IPS-NIHi11 (cell line): ENCODE measurements around the gene SDCCAG8.

ENCODE experiments used
- DNase-seq: peaks from one replicate; pipeline ENCODE4 v3.0.0; 2012; ENCODE audit warnings: mixed read lengths, low spot score

Gene SDCCAG8

DNA sequence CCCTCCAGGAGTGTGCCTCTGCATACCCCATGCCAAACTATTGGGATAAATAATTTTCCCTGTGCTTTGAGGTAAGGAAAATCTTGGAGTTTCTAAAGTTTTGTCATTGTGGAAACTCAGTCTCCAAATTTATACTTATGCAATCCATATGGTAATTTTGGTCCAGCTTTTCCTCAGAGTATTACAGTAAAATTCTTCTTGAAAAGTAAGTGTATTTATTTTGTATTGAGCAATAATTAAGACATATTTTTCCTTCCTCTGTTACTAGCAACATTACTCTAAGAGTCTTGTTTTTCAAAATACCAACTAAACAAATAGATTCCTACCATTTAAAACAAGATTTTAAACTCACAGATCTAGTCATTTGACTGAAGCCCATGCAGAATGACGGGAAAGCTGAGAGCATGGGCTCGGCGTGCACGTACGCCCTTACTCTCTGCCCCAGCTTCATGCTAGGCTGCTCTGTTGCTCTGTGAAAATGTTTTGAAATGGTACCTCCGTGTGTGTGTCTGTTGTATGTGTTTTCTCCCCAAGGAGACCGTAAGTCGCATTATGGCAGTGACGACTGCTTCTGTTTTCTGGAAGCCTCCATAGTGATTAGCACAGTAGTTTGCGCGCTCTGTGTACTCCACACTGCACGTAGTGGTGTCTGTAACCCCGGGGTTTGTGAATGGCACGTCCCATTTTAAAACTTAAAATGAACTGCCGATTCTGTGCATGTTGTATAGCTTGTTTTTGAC, 165.3 kb downstream of the SDCCAG8 start:
- no peak for DNase-seq

DNA sequence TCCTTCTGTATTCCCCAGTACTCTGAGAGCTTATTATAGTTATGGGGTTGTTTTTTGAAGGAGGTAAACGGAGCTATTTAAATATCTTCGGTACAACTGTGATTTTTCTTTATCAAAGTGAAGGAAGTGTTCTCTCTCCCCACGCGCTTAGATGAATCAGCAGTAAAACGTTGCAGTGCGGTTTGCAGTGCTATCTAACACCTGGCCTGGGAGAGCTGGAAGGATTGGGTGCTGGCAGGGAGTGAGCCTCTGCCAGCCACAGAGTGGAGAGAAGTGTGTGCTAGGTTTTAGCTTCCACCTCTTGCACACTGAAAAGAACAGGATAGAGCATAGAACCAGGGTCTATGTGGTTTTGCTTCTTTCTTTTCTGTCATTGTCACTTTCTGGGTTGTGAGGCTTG, 165.9 kb downstream of the SDCCAG8 start:
- no peak for DNase-seq

DNA sequence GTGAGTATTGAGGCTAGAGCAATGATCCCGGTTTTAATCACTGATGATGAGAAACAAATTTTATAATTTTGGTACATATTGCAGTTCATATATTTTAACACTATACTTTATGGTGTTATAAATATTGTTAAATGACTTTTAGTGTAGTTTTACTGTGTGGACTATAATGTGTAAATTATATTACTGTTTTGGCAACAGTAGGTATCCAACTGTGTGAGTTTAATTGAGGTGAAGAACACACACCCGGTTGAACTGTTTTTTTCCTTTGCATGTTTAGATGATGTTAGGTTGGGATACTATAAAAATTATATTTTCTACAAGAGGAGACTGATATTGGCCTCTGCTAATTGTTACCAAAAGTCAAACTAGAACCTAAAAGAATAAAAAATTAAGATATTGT, 166.5 kb downstream of the SDCCAG8 start:
- DNase-seq: no peak

DNA sequence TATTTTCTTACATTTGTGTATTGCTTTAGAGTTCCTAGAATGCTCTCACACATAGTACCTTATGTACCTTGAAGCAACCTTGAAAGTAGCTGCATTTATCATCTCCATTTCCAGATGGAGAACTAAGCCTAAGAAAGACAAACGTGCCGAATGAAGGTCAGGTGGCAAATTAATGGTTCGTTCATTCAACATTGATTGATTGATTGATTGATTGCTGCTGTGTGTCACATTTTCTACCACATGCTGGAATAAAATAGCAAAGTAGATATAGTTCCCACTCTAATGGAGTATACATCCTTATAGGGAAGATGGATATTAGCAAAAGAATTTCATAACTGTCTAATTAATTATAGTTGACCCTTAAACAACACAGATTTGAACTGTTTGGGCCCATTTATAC, 172.2 kb downstream of the SDCCAG8 start:
- no peak for DNase-seq

DNA sequence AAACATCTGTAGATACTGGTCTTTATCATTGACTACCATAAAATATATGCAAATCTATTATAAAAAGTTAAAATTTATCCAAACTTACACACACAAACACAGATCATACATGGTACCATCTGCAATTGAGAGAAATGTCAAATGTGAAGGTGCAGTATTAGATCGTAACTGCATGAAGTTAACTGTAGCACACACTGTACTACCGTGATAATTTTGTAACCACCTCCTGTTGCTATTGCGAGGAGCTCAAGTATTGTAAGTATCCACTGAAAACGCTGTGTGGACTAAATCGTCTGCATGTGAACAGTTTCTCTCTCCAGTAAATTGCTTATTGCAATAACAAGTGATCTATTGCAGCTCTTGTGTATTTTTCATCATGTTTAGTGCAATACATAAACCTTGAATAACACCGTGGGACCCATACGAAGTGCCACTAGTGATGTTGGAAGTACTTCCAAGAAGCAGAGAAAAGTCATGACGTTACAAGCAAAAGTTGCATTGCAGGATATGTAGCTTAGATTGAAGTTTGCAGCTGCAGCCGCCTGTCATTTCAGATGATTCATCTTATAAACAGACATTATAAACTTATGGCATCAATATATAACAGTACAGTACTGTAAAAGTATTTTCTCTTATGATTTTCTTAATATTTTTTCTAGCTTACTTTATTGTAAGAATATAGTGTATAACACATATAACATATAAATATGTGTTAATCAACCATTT, 172.9 kb downstream of the SDCCAG8 start:
- no peak for DNase-seq

DNA sequence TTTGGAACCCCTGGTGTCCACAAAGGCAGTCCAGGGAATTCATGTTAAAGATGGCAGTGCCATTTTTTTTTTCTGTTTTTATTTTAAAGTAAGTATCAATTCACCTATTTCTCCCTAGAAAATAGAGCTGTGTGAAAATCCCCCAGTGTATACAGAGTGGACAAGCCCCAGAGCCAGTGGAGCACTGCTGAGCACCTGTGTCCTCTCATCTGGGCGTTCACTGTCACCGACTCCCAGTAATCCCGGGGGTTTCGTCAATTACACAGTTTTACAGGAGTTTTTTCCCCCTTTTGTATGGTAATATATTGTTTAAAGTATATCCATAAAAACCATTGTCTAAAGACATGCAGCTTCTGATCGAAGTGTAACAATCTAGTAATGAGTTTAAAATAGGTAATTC, 175.8 kb downstream of the SDCCAG8 start:
- DNase-seq: no peak

DNA sequence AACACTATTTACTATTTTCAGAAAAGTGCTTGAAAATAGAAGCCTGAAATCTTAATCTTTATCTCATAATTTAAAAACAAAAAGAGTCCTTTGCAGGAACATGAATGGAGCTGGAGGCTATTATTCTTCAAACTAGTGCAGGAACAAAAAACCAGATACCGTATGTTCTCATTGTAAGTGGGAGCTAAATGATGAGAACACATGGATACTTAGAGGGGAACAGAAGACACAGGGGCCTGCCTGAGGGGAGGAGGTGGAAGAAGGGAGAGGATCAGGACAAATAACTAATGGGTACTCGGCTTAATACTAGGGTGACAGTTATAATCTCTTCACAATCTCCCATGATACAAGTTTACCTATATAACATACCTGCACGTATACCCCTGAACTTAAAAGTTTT, 176.3 kb downstream of the SDCCAG8 start:
- no peak for DNase-seq

DNA sequence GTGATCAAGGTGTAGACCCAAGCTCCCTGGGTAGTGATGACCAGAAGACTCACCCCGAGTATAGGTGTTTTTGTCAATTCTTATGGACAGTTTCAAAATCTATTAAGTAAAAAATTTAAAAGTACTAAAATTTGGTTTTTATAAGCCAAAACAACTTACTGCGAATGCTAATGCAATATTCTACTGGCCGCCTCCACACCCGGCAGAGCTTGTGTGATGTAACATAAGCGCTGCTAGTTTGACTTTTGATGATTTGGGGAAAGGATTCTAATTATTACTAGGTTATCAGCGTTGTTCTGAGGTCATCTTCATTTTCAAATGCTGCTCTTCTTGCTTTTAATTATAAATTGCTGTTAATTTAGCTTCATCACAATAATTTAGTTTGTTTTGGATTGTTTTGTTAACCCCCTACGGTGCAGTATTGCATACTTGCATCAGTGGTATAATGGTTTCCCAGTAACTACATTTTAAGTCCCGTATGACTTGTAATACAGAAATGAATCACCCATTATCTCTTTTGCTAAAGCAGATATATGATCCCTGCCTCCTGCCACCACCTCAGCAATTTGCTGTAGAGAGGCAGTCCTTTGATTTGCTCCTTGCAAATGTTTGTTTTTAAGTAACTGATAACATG, 178.0 kb downstream of the SDCCAG8 start:
- no peak for DNase-seq

DNA sequence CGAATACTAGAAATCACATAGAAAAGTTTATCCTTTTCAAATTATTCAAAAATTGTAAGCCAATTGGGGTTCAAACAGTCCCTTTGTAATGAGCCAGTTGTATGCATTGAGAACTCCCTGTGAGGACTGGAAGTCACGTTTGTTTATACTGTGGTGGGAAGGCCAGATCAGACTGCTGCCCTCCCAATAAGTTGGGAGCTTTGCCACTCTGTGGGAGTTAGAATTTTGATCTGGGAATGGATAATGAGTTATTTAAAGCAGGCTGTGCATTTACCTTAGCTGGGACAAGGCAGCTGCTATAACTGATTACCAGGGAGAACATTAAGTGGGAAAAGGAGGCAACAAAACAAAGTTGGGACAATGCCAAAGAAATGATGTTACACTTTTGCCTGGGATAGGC, 178.8 kb downstream of the SDCCAG8 start:
- DNase-seq: no peak

DNA sequence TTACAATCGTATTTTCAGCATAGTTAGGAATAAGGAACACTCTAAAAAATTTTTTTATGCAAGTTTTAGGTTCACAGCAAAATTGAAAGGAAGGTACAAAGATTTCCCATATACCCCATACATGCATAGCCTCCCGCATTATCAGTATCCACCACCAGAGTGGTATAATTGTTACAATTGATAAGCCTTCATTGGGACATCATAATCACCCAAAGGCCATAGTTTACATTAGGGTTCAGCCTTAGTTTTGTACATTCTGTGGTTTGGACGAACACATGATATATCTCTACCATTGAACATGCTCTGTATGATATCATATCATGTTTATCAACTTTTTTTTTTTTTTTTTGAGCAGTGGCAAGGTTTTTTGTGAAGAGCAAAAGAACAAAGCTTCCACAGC, 180.0 kb downstream of the SDCCAG8 start:
- DNase-seq: no peak

DNA sequence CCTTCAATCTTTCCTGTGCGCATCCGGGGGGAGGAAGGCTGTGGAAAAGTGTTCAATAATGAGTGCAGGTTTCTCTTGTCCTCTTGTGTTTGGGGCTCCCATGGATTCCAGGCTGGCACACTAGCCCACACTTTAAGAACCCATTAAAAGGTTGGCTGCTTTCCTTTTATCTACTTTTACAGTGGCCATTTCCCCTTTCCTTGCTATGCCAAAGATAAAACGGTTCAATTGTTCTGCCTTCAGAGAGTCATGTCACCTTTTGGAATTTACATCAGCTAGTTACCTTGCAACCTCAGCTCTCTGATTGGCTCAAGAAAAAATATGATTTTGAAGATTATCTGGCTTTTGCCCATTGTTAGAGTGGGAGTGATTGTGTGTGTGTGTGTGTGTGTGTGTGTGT, 182.3 kb downstream of the SDCCAG8 start:
- no peak for DNase-seq

DNA sequence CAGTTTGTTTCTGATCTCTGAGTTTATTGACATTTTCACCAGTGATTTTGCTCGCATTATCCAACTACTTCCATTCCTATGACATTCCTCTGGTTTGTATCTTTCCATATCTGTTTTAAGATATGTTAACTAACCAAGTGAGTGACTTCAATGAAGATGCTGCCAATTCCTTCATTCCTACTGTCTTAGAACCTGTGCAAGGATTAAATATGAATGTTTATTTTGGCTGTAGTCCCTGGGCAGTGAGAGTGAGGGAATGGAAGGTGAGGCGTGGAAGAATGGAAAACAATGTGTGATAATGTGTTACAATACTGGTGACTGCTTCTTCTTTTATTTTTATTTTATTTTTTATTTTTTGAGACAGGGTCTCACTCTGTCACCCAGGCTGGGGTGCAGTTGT, 183.0 kb downstream of the SDCCAG8 start:
- DNase-seq: no peak

DNA sequence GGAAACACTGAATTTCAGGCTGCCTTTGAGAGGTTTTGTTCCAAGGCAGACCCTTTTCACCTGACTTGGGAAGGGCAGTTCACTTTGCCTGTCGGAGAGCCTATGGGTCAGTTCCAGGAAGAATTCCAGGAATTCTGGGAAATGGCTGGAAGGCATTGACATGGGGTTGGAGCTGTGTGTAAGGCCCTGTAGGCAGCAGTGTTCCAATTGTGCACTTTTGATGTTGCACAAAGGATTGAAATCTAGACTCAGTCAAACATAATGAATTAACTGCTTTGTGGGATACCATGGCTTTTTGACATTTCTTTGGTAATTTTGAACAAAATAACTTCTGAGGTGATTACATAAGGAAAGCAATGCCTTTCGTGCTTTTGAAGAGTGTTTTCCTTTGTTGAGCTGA, 184.6 kb downstream of the SDCCAG8 start:
- DNase-seq: peak; percentile 35

DNA sequence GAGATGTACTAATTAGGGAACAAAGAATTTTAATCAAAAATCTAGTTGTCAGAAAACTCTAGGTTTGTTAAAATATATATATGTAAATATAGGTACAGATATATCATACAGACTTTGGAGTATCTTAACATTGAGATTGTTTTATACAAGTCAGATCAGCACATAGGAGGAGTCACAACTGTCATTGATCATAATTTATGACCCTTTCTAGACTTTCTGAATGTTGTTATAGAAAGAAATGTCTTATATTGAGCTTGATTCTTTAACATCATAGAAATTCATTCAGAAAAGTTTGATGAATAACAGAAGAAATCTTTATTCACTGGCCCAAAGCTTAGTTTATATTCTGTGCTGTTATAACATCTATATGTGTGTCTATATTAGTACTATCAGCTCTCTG, 185.8 kb downstream of the SDCCAG8 start:
- DNase-seq: no peak

DNA sequence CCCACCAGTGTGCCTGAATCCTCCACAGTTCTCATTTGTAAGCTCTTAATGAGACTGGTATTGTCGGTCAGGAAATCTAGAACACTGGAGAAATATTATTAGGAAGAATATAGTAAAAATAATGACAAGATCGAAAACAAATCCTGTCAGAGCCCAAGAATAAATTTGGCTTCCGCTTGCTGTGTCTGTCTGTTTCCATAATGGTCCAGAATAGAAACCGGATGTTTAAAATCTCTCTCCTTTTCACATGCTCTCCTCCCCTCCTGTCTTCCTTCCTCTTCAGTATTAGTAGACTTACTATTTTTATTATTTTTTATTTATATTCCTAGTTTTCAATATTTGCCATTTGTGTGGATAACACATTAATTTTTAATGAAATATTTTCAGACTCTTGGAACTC, 187.7 kb downstream of the SDCCAG8 start:
- no peak for DNase-seq

DNA sequence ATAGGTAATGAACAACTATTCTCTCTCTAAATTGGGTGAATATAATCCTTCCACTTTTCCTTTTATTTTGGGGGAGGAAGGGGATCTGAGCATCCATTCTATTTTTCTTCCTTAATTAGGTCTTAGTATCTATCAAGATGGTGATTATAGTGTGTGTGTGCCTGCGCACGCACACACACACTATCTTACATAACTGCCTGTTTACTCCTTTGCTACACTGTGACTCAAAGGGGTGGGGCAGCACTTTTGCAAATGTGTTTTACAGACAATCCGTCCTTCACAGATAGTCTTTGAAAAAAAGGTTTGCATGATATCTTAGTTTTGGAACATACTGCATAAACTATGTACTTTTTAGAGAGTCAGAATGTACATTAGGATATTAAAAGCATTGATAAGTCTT, 191.5 kb downstream of the SDCCAG8 start:
- DNase-seq: no peak

DNA sequence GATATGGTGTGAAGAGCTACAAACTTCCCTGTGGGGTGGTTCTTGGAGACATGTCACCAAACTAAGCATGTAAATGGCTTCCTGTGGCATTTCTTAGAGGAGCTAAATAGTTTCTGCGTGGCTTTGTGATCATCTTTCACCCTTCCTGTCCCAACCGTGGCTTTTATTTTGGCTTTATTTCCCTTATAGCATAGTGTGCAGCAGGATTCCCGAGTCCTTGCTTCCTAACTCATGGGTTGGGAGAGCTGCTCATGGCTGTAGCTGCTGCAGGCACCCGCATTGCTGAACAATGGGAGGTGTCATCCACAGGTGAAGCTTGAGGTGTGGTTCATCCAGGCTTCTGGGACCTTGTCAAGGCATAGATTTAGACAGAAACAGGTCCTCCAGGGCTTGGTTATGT, 192.0 kb downstream of the SDCCAG8 start:
- no peak for DNase-seq

DNA sequence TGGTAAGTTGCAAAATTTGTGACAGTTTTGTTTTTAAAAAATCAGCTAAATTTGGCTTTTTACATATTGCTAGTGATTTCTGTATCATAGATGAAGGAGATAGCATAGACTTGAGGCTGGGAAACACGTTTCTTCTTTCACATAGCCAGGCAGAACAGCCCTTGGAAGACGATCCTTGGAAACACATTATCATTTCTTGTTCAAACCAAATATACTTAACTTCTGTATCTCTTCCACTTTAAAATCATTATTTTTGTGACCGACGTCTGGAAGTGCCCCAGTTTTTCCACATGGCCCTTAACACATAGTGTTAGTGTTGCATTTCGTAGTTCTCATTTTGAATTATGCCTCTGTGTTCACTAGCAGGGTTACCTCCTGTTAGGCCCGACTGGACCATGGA, 193.5 kb downstream of the SDCCAG8 start:
- DNase-seq: no peak

DNA sequence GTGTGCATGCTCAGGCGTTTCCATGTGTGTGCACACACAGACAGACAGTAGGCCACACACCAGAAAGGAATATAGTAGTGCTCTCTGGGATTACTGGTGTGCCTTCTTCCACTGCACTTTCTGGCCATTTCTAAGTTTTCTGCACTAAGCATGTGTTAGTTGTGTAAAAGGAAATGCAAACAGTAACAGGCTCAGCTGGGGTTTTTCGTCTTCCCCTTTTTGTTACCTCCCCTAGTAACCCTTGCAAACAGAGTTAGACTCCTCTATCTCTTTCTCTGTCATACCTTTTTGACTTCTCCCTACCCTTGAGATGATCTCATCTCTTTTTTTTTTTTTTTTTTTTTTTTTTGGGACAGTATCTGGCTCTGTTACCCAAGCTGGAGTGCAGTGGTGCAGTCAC, 196.3 kb downstream of the SDCCAG8 start:
- DNase-seq: no peak

DNA sequence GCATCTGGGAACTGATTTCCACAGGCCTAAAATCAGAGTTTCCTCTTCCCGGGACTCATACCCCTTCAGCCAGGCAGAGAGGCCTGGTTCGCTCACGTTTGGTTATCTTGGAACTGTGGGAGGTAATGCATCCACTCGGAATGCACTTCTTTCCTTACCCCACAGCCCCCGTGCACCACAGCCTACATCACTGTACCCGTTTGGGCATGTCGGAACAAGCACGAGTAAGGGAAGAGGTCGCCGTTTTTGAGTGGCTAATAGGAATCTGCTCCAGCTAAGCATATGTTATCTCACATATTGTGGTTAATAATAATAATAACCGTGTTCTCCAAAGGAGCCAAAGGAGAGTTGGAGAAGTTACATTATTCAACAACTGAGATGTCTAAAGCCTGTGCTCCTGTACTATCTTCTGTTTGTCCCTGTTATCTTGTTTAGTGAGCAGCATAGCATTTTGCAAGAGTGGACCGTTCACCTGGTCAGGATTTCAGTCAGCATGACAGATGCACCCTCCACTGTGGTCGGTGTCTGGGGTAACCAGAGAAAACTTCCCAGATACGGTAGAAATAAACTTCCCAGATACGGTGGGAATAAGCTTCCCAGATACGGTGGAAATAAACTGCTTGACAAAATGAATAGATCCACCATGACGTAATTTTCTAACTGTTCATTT, 198.6 kb downstream of the SDCCAG8 start:
- DNase-seq: no peak

DNA sequence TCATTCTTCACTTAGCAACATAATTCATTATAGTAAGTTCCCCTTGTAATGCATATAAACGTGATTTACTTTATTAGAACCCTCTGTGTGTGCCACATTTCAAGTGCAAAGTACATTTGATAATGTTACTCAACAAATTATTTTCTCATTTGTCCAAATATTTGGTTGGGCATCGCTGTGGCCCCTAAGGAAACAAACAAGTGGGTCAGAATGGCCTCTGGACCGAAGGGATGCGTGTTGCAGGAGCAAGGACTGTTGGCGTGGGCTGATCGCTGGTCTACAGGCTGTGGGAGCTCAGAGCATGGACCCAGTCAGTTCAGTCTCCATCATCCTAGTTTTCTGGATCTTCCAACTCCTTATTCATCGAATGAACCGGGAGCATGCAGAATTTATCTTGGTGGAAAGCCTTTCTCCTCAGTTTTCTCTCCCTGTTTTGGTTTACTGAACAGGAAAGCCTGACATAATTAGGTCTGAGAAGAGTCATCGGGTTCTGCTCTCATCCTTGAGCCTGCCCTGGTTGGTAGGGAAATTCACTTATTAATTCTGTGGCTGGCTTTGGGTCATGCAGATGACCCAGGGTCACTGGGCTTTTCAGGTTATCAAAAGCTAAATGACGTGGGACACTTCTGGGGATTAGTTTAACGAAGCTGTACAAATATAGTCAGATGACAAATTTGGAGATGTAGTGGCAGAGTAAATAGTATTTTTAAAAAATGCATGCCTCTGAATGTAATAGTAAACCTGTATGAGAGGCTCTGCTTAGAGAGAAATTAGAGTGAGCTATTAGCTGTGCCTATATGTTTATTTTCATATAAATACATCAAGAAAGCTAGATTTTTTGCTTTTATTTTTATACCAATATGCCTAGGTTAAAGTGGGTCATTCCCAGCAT, 200.2 kb downstream of the SDCCAG8 start:
- no peak for DNase-seq
